ENCODE data around the gene CHRNA4. TPM values are rescaled to one million over a fixed set of nuclear protein-coding genes. Genes with fewer than 3 reads are reported as not detected.
"Not testable (repeated sequence)": the region's sequence is repeated elsewhere in the genome, so short reads cannot be mapped to it uniquely, and the experiment has no call there.

Gene CHRNA4
- total and polyA plus RNA-seq, 5 donors from 2014 or later: not detected

GRCh38 chr20:63337786-63338420 lies 23.2 kb downstream of the CHRNA4 start:
- Histone ChIP-seq H3K9me3 (ENCODE audit: control insufficient read depth in 2 of 2, low read length in 2 of 2) (no peaks in the 10 kb centered on the region), H3K4me3 (ENCODE audit: low read depth, low read length) (no peak overlapping the region), H3K27me3 (ENCODE audit: control insufficient read depth, insufficient read depth, low read length) (peaks cover 2% of the 10 kb centered on the region), H3K36me3 (ENCODE audit: control insufficient read depth, insufficient read depth, low read length) (no peaks in the 10 kb centered on the region), H3K27ac (ENCODE audit: insufficient read depth, low read length, poor library complexity, severe bottlenecking) (no peak overlapping the region), H3K4me1 (ENCODE audit: control insufficient read depth, insufficient read depth, low read length, poor library complexity, severe bottlenecking) (no peaks in the 10 kb centered on the region)
- Mint-ChIP-seq H3K27me3 (no peaks in the 10 kb centered on the region), H3K27ac (no peak overlapping the region), H3K9me3 (peaks cover 2 to 8% (median 3%) of the 10 kb centered on the region in 7 donors), H3K4me3 (no peak overlapping the region), H3K36me3 (no peaks in the 10 kb centered on the region), H3K4me1 (no peaks in the 10 kb centered on the region)
- DNase-seq (no peak), ATAC-seq (ENCODE audit: low read depth in 2 of 2) (no peak)

- ATAC-seq (ENCODE audit: low read depth in 2 of 2) (no peak), DNase-seq (no peak)
- H3K4me3 Mint-ChIP-seq: no peak overlapping the region
- H3K4me1 ChIP-seq (ENCODE audit: control insufficient read depth, insufficient read depth, low read length, poor library complexity, severe bottlenecking): no peaks in the 10 kb centered on the region
- peaks cover 7 to 9% of the 10 kb centered on the region in 2 experiments for H3K9me3 ChIP-seq (ENCODE audit: control insufficient read depth in 2 of 2, low read length in 2 of 2)
- H3K27ac Mint-ChIP-seq: no peak overlapping the region
- peaks cover 2 to 16% (median 7%) of the 10 kb centered on the region in 7 donors for H3K9me3 Mint-ChIP-seq
- H3K36me3 Mint-ChIP-seq: peaks cover 6% of the 10 kb centered on the region
- H3K27me3 Mint-ChIP-seq: peaks cover 8% of the 10 kb centered on the region
- no peaks in the 10 kb centered on the region for H3K4me1 Mint-ChIP-seq
- H3K36me3 ChIP-seq (ENCODE audit: control insufficient read depth, insufficient read depth, low read length): no peaks in the 10 kb centered on the region
- peaks cover 2% of the 10 kb centered on the region for H3K27me3 ChIP-seq (ENCODE audit: control insufficient read depth, insufficient read depth, low read length)
- no peak overlapping the region for H3K27ac ChIP-seq (ENCODE audit: insufficient read depth, low read length, poor library complexity, severe bottlenecking)
- H3K4me3 ChIP-seq (ENCODE audit: low read depth, low read length): no peak overlapping the region
These were observed 24.9 kb downstream of the CHRNA4 start for GRCh38 chr20:63336232-63336752.

GRCh38 chr20:63335711-63336110 lies 25.4 kb downstream of the CHRNA4 start:
- ATAC-seq (ENCODE audit: low read depth in 2 of 2): no peak
- Histone ChIP-seq H3K27me3 (ENCODE audit: control insufficient read depth, insufficient read depth, low read length) (peaks cover 2% of the 10 kb centered on the region), H3K36me3 (ENCODE audit: control insufficient read depth, insufficient read depth, low read length) (no peaks in the 10 kb centered on the region), H3K27ac (ENCODE audit: insufficient read depth, low read length, poor library complexity, severe bottlenecking) (no peak overlapping the region), H3K9me3 (ENCODE audit: control insufficient read depth in 2 of 2, low read length in 2 of 2) (peaks cover 7 to 10% of the 10 kb centered on the region in 2 experiments), H3K4me3 (ENCODE audit: low read depth, low read length) (no peak overlapping the region), H3K4me1 (ENCODE audit: control insufficient read depth, insufficient read depth, low read length, poor library complexity, severe bottlenecking) (no peaks in the 10 kb centered on the region)
- no peaks in the 10 kb centered on the region for H3K4me1 Mint-ChIP-seq
- no peak for DNase-seq
- H3K9me3 Mint-ChIP-seq: peaks cover under 1 to 16% (median 6%) of the 10 kb centered on the region in 7 donors
- no peak overlapping the region for H3K27ac Mint-ChIP-seq
- peaks cover 6% of the 10 kb centered on the region for H3K36me3 Mint-ChIP-seq
- peaks cover 8% of the 10 kb centered on the region for H3K27me3 Mint-ChIP-seq
- H3K4me3 Mint-ChIP-seq: no peak overlapping the region

GRCh38 chr20:63335060-63335459 lies 26.1 kb downstream of the CHRNA4 start:
- H3K4me3 ChIP-seq (ENCODE audit: low read depth, low read length); H3K4me1 ChIP-seq (ENCODE audit: control insufficient read depth, insufficient read depth, low read length, poor library complexity, severe bottlenecking); H3K36me3 Mint-ChIP-seq; H3K27ac Mint-ChIP-seq; H3K27me3 ChIP-seq (ENCODE audit: control insufficient read depth, insufficient read depth, low read length); H3K36me3 ChIP-seq (ENCODE audit: control insufficient read depth, insufficient read depth, low read length); ATAC-seq (ENCODE audit: low read depth in 2 of 2); H3K27ac ChIP-seq (ENCODE audit: insufficient read depth, low read length, poor library complexity, severe bottlenecking); H3K27me3 Mint-ChIP-seq; DNase-seq; H3K4me3 Mint-ChIP-seq; H3K4me1 Mint-ChIP-seq: not testable (repeated sequence)
- H3K9me3 Mint-ChIP-seq: peaks cover 0 to 16% (median 5%) of the 10 kb centered on the region in 7 donors
- peaks cover 7 to 10% of the 10 kb centered on the region in 2 experiments for H3K9me3 ChIP-seq (ENCODE audit: control insufficient read depth in 2 of 2, low read length in 2 of 2)

GRCh38 chr20:63334356-63334755 lies 26.8 kb downstream of the CHRNA4 start:
- Mint-ChIP-seq H3K4me3 (no peak overlapping the region), H3K9me3 (peaks cover 0 to 16% (median 5%) of the 10 kb centered on the region in 7 donors), H3K27me3 (peaks cover 8% of the 10 kb centered on the region), H3K36me3 (peaks cover 6% of the 10 kb centered on the region), H3K4me1 (no peaks in the 10 kb centered on the region), H3K27ac (no peak overlapping the region)
- Histone ChIP-seq H3K4me3 (ENCODE audit: low read depth, low read length) (no peak overlapping the region), H3K4me1 (ENCODE audit: control insufficient read depth, insufficient read depth, low read length, poor library complexity, severe bottlenecking) (no peaks in the 10 kb centered on the region), H3K9me3 (ENCODE audit: control insufficient read depth in 2 of 2, low read length in 2 of 2) (peaks cover 7 to 10% of the 10 kb centered on the region in 2 experiments), H3K27ac (ENCODE audit: insufficient read depth, low read length, poor library complexity, severe bottlenecking) (no peak overlapping the region), H3K27me3 (ENCODE audit: control insufficient read depth, insufficient read depth, low read length) (peaks cover 2% of the 10 kb centered on the region), H3K36me3 (ENCODE audit: control insufficient read depth, insufficient read depth, low read length) (no peaks in the 10 kb centered on the region)
- ATAC-seq (ENCODE audit: low read depth in 2 of 2) (no peak), DNase-seq (no peak)

GRCh38 chr20:63333241-63333836 lies 27.8 kb downstream of the CHRNA4 start:
- Histone ChIP-seq H3K4me1 (ENCODE audit: control insufficient read depth, insufficient read depth, low read length, poor library complexity, severe bottlenecking) (no peaks in the 10 kb centered on the region), H3K36me3 (ENCODE audit: control insufficient read depth, insufficient read depth, low read length) (no peaks in the 10 kb centered on the region), H3K4me3 (ENCODE audit: low read depth, low read length) (no peak overlapping the region), H3K9me3 (ENCODE audit: control insufficient read depth in 2 of 2, low read length in 2 of 2) (peaks cover 7 to 10% of the 10 kb centered on the region in 2 experiments), H3K27me3 (ENCODE audit: control insufficient read depth, insufficient read depth, low read length) (peaks cover 2% of the 10 kb centered on the region), H3K27ac (ENCODE audit: insufficient read depth, low read length, poor library complexity, severe bottlenecking) (no peak overlapping the region)
- DNase-seq (no peak), ATAC-seq (ENCODE audit: low read depth in 2 of 2) (no peak)
- no peak overlapping the region for H3K27ac Mint-ChIP-seq
- H3K9me3 Mint-ChIP-seq: peaks cover 0 to 16% (median 5%) of the 10 kb centered on the region in 7 donors
- no peaks in the 10 kb centered on the region for H3K4me1 Mint-ChIP-seq
- H3K4me3 Mint-ChIP-seq: no peak overlapping the region
- peaks cover 6% of the 10 kb centered on the region for H3K36me3 Mint-ChIP-seq
- H3K27me3 Mint-ChIP-seq: peaks cover 8% of the 10 kb centered on the region

GRCh38 chr20:63332488-63333240 lies 28.5 kb downstream of the CHRNA4 start:
- ATAC-seq (ENCODE audit: low read depth in 2 of 2): no peak
- Histone ChIP-seq H3K36me3 (ENCODE audit: control insufficient read depth, insufficient read depth, low read length) (no peaks in the 10 kb centered on the region), H3K27ac (ENCODE audit: insufficient read depth, low read length, poor library complexity, severe bottlenecking) (no peak overlapping the region), H3K4me3 (ENCODE audit: low read depth, low read length) (no peak overlapping the region), H3K9me3 (ENCODE audit: control insufficient read depth in 2 of 2, low read length in 2 of 2) (peaks cover 7 to 10% of the 10 kb centered on the region in 2 experiments), H3K4me1 (ENCODE audit: control insufficient read depth, insufficient read depth, low read length, poor library complexity, severe bottlenecking) (no peaks in the 10 kb centered on the region), H3K27me3 (ENCODE audit: control insufficient read depth, insufficient read depth, low read length) (peaks cover 2% of the 10 kb centered on the region)
- Mint-ChIP-seq H3K4me1 (no peaks in the 10 kb centered on the region), H3K9me3 (peaks cover 0 to 16% (median 5%) of the 10 kb centered on the region in 7 donors), H3K4me3 (no peak overlapping the region), H3K27ac (no peak overlapping the region), H3K36me3 (peaks cover 6% of the 10 kb centered on the region), H3K27me3 (peaks cover 8% of the 10 kb centered on the region)
- DNase-seq: no peak

Data from CD4-positive, CD25-positive, alpha-beta regulatory T cell (primary cell).